SK-N-MC (cell line): ENCODE data around the gene WBP1L.
A peak's percentile ranks its signal among the peaks of the same experiment; 100 is the strongest.
"Not testable (repeated sequence)": the region's sequence is repeated elsewhere in the genome, so short reads cannot be mapped to it uniquely, and the experiment has no call there.

ENCODE experiments used
- DNase-seq: peaks from one replicate; pipeline ENCODE4 v3.0.0-alpha.2; 2011; ENCODE audit warnings: low read depth, low spot score
- H3K27ac ChIP-seq: fragments of 200-600 bp; sonication (generic); 2 replicates; pipeline ENCODE4 v1.5.1; 2016; ENCODE audit warnings: mixed run types
- H3K36me3 ChIP-seq: fragments of 200-600 bp; sonication (generic); 2 replicates; pipeline ENCODE4 v1.6.1; 2017; ENCODE audit warnings: antibody characterized with exemption, low read length, mixed read lengths; ENCODE audit not compliant: insufficient read depth
- H3K4me3 ChIP-seq: fragments of 200-600 bp; sonication (generic); 2 replicates; pipeline ENCODE4 v1.5.1; 2016
- H3K9ac ChIP-seq: fragments of 200-600 bp; sonication (generic); 2 replicates; pipeline ENCODE4 v1.8.0; 2017; ENCODE audit warnings: mixed run types, mixed read lengths; ENCODE audit not compliant: insufficient read length
- H3K9me3 ChIP-seq: fragments of 200-600 bp; sonication (generic); 2 replicates; pipeline ENCODE4 v1.6.1; 2017; ENCODE audit warnings: low read depth, mild to moderate bottlenecking, antibody characterized with exemption, low read length, moderate library complexity, mixed read lengths
- EZH2 ChIP-seq: fragments of 200-600 bp; sonication (generic); IDR thresholded peaks from one replicate; pipeline ENCODE4 v1.6.1; 2017; ENCODE audit warnings: antibody characterized with exemption
- FOXP2 ChIP-seq: optimal IDR thresholded peaks from 2 replicates; pipeline ENCODE3; 2011; ENCODE audit warnings: mild to moderate bottlenecking, moderate library complexity; ENCODE audit not compliant: insufficient read depth; ENCODE audit errors: extremely low read length, control extremely low read depth
- POLR2AphosphoS5 ChIP-seq: IDR thresholded peaks from 2 replicates; pipeline ENCODE4 v1.6.1; 2012; ENCODE audit warnings: mild to moderate bottlenecking, low read depth, low read length, borderline replicate concordance

The WBP1L gene

GRCh38 chr10:102831322-102832071 is 87.7 kb downstream of the WBP1L start:
- no peak overlapping the region for H3K9ac ChIP-seq
- H3K36me3 ChIP-seq, result no peaks in the 10 kb centered on the region
- TF ChIP-seq EZH2 (no peak), POLR2AphosphoS5 (no peak), FOXP2 (no peak)
- H3K4me3 ChIP-seq, result no peak overlapping the region
- no peak for DNase-seq
- no peak overlapping the region for H3K27ac ChIP-seq
- no peaks in the 10 kb centered on the region for H3K9me3 ChIP-seq

GRCh38 chr10:102832248-102832647 is 88.5 kb downstream of the WBP1L start:
- H3K4me3 ChIP-seq, result no peak overlapping the region
- H3K9me3 ChIP-seq, result no peaks in the 10 kb centered on the region
- no peak overlapping the region for H3K27ac ChIP-seq
- DNase-seq, result no peak
- H3K36me3 ChIP-seq, result no peaks in the 10 kb centered on the region
- no peak overlapping the region for H3K9ac ChIP-seq
- TF ChIP-seq FOXP2 (no peak), POLR2AphosphoS5 (no peak), EZH2 (no peak)

- Histone ChIP-seq H3K9ac (no peak overlapping the region), H3K9me3 (no peaks in the 10 kb centered on the region), H3K4me3 (no peak overlapping the region), H3K36me3 (no peaks in the 10 kb centered on the region), H3K27ac (no peak overlapping the region)
- no peak for DNase-seq
- no peak for TF ChIP-seq EZH2
- no peak for TF ChIP-seq POLR2AphosphoS5
- no peak for TF ChIP-seq FOXP2
Measured at GRCh38 chr10:102832987-102833386, 89.2 kb downstream of the WBP1L start.

- no peak overlapping the region for H3K27ac ChIP-seq
- H3K4me3 ChIP-seq, result no peak overlapping the region
- no peak for DNase-seq
- no peaks in the 10 kb centered on the region for H3K9me3 ChIP-seq
- no peak for TF ChIP-seq EZH2
- TF ChIP-seq FOXP2, result no peak
- TF ChIP-seq POLR2AphosphoS5, result no peak
- H3K9ac ChIP-seq, result no peak overlapping the region
- no peaks in the 10 kb centered on the region for H3K36me3 ChIP-seq
Measured at GRCh38 chr10:102834143-102834542, 90.4 kb downstream of the WBP1L start.

- no peaks in the 10 kb centered on the region for H3K9me3 ChIP-seq
- TF ChIP-seq POLR2AphosphoS5, result no peak
- no peak for TF ChIP-seq EZH2
- TF ChIP-seq FOXP2, result no peak
- no peak overlapping the region for H3K9ac ChIP-seq
- peak; percentile 10 for DNase-seq
- no peak overlapping the region for H3K27ac ChIP-seq
- no peak overlapping the region for H3K4me3 ChIP-seq
- H3K36me3 ChIP-seq, result no peaks in the 10 kb centered on the region
Measured at GRCh38 chr10:102835007-102835482, 91.3 kb downstream of the WBP1L start.

GRCh38 chr10:102837230-102837721 is 93.5 kb downstream of the WBP1L start, which contains the start of gene CYP17A1:
Gene CYP17A1 (minus strand): TSS chr10:102837413. CDS start chr10:102837361, 52 bp downstream.
- no peaks in the 10 kb centered on the region for H3K36me3 ChIP-seq
- no peaks in the 10 kb centered on the region for H3K9me3 ChIP-seq
- H3K27ac ChIP-seq, result no peak within 1 kb of the TSS
- no peak for TF ChIP-seq POLR2AphosphoS5
- TF ChIP-seq EZH2, result no peak
- no peak for TF ChIP-seq FOXP2
- H3K9ac ChIP-seq, result no peak within 1 kb of the TSS
- H3K4me3 ChIP-seq, result no peak within 1 kb of the TSS
- no peak for DNase-seq

GRCh38 chr10:102838276-102838927 is 94.7 kb downstream of the WBP1L start:
- not testable (repeated sequence) for H3K9ac ChIP-seq, H3K36me3 ChIP-seq, H3K4me3 ChIP-seq, H3K27ac ChIP-seq, H3K9me3 ChIP-seq, DNase-seq

- H3K27ac ChIP-seq, result no peak overlapping the region
- H3K9ac ChIP-seq, result no peak overlapping the region
- no peaks in the 10 kb centered on the region for H3K9me3 ChIP-seq
- DNase-seq, result no peak
- H3K36me3 ChIP-seq, result no peaks in the 10 kb centered on the region
- no peak overlapping the region for H3K4me3 ChIP-seq
- TF ChIP-seq EZH2, result no peak
- TF ChIP-seq FOXP2, result no peak
- TF ChIP-seq POLR2AphosphoS5, result no peak
Measured at GRCh38 chr10:102841827-102842345, 98.1 kb downstream of the WBP1L start.

GRCh38 chr10:102843139-102843538 is 99.4 kb downstream of the WBP1L start:
- not testable (repeated sequence) for H3K4me3 ChIP-seq

GRCh38 chr10:102844190-102844776 is 100.5 kb downstream of the WBP1L start:
- H3K36me3 ChIP-seq, DNase-seq, H3K4me3 ChIP-seq: not testable (repeated sequence)

More at GRCh38 chr10:102843139-102843538, 99.4 kb downstream of the WBP1L start:
- not testable (repeated sequence) for H3K27ac ChIP-seq, H3K36me3 ChIP-seq, DNase-seq, H3K9me3 ChIP-seq, H3K9ac ChIP-seq

More at GRCh38 chr10:102844190-102844776, 100.5 kb downstream of the WBP1L start:
- not testable (repeated sequence) for H3K9me3 ChIP-seq, H3K27ac ChIP-seq, H3K9ac ChIP-seq
